ENCODE data around the gene BPIFB2.

The BPIFB2 gene

DNA sequence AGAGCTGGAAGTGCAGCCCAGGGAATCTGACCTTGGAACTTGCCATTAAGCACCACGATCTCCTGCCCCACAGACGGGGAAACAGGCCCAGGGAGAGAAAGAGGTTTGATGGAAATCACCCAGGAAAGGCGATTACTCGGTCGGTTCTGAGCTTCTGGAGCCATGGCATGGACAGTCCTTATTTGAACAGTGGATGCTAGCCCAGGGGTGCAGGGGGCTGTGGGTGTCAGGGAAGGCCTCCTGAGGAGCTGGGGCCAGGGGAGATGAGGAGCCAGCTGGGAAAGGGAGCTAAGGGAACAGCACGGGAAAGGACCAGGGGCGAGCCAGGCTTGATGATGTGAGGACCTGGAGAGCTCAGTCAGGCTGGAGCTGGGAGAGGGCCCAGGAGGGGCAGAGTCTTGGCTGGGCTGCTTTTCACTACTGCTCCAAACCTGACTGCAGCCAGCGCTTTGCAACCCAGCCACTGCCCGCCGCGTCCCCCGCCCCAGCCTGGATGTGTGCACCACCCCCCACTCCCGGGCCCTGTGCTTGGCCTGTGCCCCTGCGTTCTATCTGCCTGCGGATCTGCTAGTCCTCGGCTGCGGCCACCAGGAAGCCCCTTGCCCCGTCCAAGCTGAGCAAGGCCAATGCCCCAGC lies 21.1 kb upstream of the BPIFB2 start:
- no peak for DNase-seq

- no peak for DNase-seq
Observed at GRCh38 chr20:32987044-32987825, 20.3 kb upstream of the BPIFB2 start.

GRCh38 chr20:32988008-32988407 lies 19.5 kb upstream of the BPIFB2 start:
- no peak for DNase-seq

- DNase-seq, result no peak
Observed at GRCh38 chr20:32989507-32990283, 17.8 kb upstream of the BPIFB2 start.

- DNase-seq, result no peak
Observed at GRCh38 chr20:32990426-32990825, 17.1 kb upstream of the BPIFB2 start.

DNA sequence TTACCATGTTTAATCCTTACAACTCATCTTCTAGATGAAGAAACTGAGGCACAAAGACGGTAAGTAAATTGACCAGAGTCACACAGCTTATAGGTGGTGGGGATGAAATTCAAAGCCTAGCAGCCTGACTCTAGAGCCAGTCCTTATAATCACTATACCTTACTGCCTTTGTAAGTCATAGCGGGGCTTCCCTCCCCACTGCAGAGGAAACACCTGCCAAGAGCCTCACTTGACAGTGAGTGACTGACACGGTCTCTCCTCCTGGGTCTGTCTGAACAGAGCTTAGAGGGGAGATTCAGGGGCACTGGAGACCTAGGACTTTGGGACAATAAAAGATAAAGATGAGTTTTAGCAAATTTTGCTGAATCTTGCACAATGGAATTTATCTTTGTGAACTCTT lies 16.1 kb upstream of the BPIFB2 start:
- no peak for DNase-seq

DNA sequence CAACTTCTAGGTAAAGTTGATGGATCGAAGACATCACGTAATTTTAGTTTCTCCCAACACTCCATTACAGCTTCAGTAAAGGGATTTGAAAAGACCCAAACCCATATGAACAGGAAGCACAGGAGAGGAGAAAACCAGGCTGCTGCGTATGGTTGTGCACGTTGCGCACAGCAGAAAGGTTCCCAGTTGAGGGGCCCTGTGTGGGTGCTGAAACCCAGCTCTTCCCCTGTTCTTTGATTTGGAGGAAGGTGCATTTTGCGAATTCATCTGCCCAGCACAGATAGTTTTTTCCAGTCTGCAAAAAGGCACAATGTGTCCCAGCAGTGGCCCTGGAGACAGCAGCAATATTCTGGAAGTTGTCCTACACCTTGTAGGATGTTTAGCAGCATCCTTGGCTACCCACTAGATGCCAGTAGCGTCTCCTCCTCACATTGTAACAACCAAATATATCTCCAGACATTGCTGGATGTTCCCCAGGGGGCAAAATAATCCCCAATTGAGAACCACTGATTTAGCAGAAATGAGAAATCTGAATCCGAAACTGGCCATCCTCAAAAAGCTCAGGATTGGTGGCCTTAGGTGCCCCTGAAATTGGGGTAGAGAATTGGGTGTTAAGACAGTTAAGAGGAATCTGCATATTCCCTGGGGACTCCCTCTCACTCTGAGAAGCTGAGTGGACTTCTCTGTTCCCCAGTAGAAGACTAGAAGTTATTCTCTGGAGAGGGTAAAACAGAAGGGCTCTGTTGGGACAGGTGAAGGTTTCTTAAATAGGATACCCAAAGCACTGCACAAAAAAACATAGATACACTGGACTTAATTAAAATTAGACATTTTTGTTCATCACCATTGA lies 15.5 kb upstream of the BPIFB2 start:
- no peak for DNase-seq

DNA sequence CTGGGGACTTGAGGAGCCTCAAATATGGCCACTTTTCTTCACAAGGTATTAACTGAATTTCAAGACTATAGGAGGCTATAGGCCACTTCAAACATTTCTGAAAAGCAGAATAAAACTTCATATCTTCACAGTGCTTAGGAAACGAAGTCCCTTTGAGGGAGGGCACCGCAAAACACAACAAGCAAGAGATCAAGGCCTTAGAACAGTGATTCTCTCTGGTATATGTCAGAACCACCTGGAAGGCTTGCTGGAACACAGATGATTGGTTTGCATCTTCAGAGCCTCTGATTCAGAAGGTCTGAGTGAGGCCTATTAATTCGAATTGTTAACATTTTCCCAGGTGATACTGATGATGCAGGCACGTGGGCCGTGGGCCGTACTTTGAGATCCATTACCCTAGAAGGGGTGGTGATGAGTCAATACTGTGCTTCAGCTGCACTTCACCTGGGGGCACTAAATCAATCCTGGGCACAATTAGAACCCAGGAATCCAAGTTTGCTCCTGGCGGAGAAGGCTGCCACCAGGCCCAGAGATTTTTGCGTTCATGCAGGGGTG lies 13.9 kb upstream of the BPIFB2 start:
- no peak for DNase-seq

- DNase-seq, result no peak
Observed at GRCh38 chr20:32995802-32996201, 11.7 kb upstream of the BPIFB2 start.

GRCh38 chr20:32997431-32997830 lies 10.1 kb upstream of the BPIFB2 start:
- no peak for DNase-seq

GRCh38 chr20:32999603-33000250 lies 7.8 kb upstream of the BPIFB2 start:
- DNase-seq, result no peak

DNA sequence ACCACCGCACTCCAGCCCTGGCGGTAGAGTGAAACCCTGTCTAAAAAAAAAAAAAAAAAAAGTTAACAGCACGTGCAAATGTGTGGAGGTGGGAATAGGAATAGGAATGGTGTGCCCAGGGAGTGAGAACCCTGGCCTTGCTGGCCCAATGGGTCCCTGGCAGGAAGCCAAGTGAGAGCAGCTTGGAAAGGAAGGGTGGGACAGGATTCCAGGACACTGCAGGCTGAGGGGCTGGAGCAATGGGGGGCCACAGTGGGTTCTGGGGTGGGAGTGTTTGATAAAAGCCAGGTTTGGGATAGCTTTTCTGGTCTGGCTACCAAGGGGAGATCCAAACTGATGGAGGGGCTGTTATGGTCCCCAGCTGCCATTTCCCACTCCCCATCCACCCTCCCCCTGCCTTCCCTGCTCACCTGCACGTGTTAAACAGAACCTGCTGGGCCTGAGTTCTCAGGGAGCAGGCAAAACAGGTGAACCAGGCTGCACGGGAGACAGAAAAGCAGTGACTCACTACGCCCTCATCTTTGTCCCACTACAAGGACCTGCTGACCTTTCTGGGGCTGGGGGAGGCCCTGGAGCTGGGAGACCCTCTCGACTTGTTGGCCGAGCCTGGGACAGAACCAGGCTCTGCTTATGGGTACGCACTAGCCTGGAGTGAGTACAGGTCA lies 6.6 kb upstream of the BPIFB2 start:
- no peak for DNase-seq

DNA sequence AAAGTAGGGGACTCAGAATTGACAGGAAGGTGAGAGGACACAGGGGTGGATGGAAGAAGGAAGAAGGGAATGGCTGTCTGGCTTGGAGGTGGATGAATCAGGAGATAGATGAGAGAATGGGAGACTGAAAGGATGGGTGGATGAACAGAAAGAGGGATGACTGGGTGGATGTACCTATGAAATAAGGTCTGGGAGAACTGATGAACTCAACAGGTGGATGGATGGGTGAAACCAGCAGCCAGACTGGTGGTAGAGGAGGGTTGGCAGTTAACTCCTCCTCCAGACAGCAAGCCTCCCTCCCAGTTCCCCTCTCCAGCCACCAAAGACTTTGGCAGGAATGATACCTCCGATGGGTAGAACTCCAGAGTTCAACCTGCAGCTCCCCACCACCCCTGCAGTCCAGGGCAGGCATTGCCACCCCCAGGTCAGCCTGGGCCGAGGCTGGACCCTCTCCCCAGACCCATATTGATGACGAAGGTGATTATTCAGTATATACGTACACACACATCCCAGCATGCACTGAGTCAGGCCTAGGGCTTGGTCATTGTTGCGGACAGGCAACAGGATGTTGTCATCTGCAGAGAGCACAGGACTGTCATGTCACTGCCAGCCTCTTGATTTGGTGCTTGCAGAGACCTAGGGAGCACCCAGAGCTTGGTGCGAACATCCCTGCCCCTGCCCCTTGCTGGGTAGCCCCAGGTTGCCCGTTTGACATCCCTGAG lies 5.3 kb upstream of the BPIFB2 start:
- no peak for DNase-seq

- no peak for DNase-seq
Observed at GRCh38 chr20:33004141-33004751, 3.3 kb upstream of the BPIFB2 start, which contains the start of gene SUN5. TSS of gene SUN5 (minus strand) at chr20:33004433. CDS start at chr20:33004340, 93 bp downstream.

GRCh38 chr20:33005132-33005566 lies 2.4 kb upstream of the BPIFB2 start:
- DNase-seq, result peak; percentile 51

DNA sequence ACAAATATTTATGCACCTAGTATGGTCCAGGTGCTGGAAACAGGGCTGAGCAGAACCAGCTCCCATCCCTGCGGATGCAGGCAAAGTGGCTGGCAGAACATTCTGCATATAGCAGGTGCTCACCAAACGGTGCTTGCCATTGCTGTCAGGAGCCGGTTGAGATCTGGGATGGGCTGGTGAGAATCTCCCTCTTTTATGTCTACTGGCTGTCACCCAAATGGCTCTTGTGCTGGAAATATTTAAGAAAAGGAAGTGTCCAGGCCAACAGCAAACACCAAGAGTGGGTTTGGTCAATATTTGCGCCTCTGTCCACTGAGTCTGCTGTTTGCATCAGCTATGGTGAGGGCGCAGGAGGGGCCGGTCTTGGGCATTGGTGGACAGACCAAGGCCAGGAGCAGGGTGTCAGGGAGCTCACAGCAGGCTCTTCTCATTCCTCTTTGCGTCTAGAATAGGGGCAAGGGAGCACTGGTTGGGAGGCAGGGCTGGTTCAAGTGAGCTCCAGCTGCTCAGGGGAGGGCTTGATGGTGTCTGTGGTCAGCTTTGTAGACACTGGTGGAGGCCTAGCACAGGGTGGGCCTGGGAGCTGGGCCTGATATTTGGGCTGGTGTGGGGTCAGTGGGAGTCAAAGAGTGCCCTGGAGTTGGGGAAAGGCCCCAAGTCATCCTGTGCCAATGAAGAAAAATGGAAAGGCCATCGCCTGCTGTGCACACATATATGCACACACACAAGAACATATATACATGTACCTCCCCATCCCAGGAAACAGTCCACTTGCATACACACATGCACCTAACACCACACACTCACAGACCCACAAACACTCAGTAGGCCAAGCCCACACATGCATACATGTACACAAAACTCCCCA lies 1.4 kb upstream of the BPIFB2 start:
- DNase-seq, result no peak

- DNase-seq, result no peak
Observed at GRCh38 chr20:33006776-33007375, 628 bp upstream of the BPIFB2 start.

DNA sequence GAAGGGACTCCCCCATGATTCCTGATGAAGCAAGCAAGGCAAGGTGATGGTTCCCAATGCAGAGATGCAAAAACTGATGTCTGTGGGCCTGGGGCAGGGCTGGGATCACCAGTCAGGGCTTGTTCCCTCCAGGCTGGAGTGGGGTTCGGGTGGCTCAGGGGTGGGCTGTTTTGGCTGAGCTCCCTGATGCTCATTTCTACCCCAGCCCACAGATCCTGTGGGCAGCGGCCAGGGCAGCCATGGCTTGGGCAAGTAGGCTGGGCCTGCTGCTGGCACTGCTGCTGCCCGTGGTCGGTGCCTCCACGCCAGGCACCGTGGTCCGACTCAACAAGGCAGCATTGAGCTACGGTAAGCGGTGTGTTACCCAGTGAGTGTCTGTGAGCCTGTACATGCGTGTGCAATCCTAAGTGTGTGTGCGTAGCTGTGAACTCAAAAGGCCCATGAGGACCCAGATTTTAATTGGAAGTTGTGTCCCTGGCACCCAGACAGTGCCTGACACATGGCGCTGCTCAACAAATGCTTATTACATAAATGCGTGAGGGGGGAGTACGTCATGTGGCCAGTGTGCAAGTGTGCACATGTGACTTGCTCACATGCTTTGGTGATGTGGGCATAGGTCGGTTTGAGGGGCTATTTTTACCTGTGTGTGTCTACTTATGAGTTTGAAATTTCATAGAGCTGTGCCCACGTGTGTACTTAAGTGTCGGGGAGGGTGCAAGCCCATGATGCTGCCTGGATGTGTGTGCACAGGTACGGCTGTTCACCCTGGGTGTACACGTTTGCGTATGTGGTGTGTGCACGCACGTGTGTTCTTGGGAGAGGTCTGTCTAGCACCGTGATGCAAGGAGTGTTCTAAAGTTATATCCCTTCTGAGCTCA lies 1.1 kb downstream of the BPIFB2 start:
- DNase-seq, result no peak

Measured in CD4-positive, alpha-beta T cell treated with Interleukin-21 for 1 hour (primary cell).